ENCODE data around the gene CDK6. TPM values are rescaled to one million over a fixed set of nuclear protein-coding genes. Genes with fewer than 3 reads are reported as not detected.

CDK6 gene
- polyA plus RNA-seq, 1 experiment: 29.2 TPM

- Histone ChIP-seq H3K36me3 (ENCODE audit: control insufficient read depth, insufficient read depth, low read length) (no peaks in the 10 kb centered on the region), H3K27me3 (ENCODE audit: control insufficient read depth, insufficient read depth, low read length) (no peaks in the 10 kb centered on the region), H3K4me3 (ENCODE audit: low read depth, low read length) (no peak overlapping the region)
- DNase-seq (ENCODE audit: low read depth): no peak
- POLR2A ChIA-PET: no interaction called here
- CTCF ChIA-PET: interaction anchor here (1.1 kb wide), 1 partner anchor 10 kb away, joined by 3 read pairs; no protein-coding TSS in a partner anchor
- no peak for TF ChIP-seq CTCF (IDR thresholded peaks at IDR 0.05; ENCODE audit: insufficient read depth, low read depth, low read length)
Observed at GRCh38 chr7:92811158-92811557, 25.2 kb downstream of the CDK6 start.

- ChIA-PET POLR2A (no interaction called here), CTCF (interaction anchor here (0.9 kb wide), 1 partner anchor 97 kb away, joined by 3 read pairs; no protein-coding TSS in a partner anchor)
- peak; percentile 58 for DNase-seq (ENCODE audit: low read depth)
- Histone ChIP-seq H3K4me3 (ENCODE audit: low read depth, low read length) (no peak overlapping the region), H3K36me3 (ENCODE audit: control insufficient read depth, insufficient read depth, low read length) (no peaks in the 10 kb centered on the region), H3K27me3 (ENCODE audit: control insufficient read depth, insufficient read depth, low read length) (no peaks in the 10 kb centered on the region)
- no peak for TF ChIP-seq CTCF (IDR thresholded peaks at IDR 0.05; ENCODE audit: insufficient read depth, low read depth, low read length)
Observed at GRCh38 chr7:92809760-92810573, 26.4 kb downstream of the CDK6 start.

GRCh38 chr7:92809397-92809759 is 27.0 kb downstream of the CDK6 start:
- ChIA-PET CTCF (interaction anchor here (0.9 kb wide), 1 partner anchor 96 kb away, joined by 3 read pairs; no protein-coding TSS in a partner anchor), POLR2A (no interaction called here)
- Histone ChIP-seq H3K36me3 (ENCODE audit: control insufficient read depth, insufficient read depth, low read length) (no peaks in the 10 kb centered on the region), H3K27me3 (ENCODE audit: control insufficient read depth, insufficient read depth, low read length) (no peaks in the 10 kb centered on the region), H3K4me3 (ENCODE audit: low read depth, low read length) (no peak overlapping the region)
- TF ChIP-seq CTCF (IDR thresholded peaks at IDR 0.05; ENCODE audit: insufficient read depth, low read depth, low read length): no peak
- no peak for DNase-seq (ENCODE audit: low read depth)

- no peaks in the 10 kb centered on the region for H3K36me3 ChIP-seq (ENCODE audit: control insufficient read depth, insufficient read depth, low read length)
- no peak for TF ChIP-seq CTCF (IDR thresholded peaks at IDR 0.05; ENCODE audit: insufficient read depth, low read depth, low read length)
- DNase-seq (ENCODE audit: low read depth): no peak
- POLR2A ChIA-PET: no interaction called here
- no peaks in the 10 kb centered on the region for H3K27me3 ChIP-seq (ENCODE audit: control insufficient read depth, insufficient read depth, low read length)
- CTCF ChIA-PET: no interaction called here
- no peak overlapping the region for H3K4me3 ChIP-seq (ENCODE audit: low read depth, low read length)
Observed at GRCh38 chr7:92808635-92809034, 27.7 kb downstream of the CDK6 start.

- ChIA-PET POLR2A (no interaction called here), CTCF (no interaction called here)
- 0 out of 2 replicates have a peak, but pooled peaks cover 1% of the 10 kb centered on the region for H3K36me3 ChIP-seq (ENCODE audit: control insufficient read depth, insufficient read depth, low read length)
- DNase-seq (ENCODE audit: low read depth): no peak
- no peak for TF ChIP-seq CTCF (IDR thresholded peaks at IDR 0.05; ENCODE audit: insufficient read depth, low read depth, low read length)
- no peaks in the 10 kb centered on the region for H3K27me3 ChIP-seq (ENCODE audit: control insufficient read depth, insufficient read depth, low read length)
- H3K4me3 ChIP-seq (ENCODE audit: low read depth, low read length): no peak overlapping the region
Observed at GRCh38 chr7:92808006-92808405, 28.4 kb downstream of the CDK6 start.

All from BJ (cell line).